Ascending aorta (tissue), 2 donors: ENCODE measurements around the gene DNAJC13. TPM values are rescaled to one million over a fixed set of nuclear protein-coding genes. Genes with fewer than 3 reads are reported as not detected.

Experiments used
- DNase-seq, 2 donors: peaks; one replicate each; pipeline ENCODE4 v3.0.0-alpha.2; 2019; ENCODE audit warnings: low spot score in 2 of 2
- H3K27ac ChIP-seq, 2 donors: fragments of 200-600 bp; sonication (generic); one replicate each; pipeline ENCODE4 v1.5.1; 2016 to 2017; ENCODE audit warnings: mild to moderate bottlenecking in 1 of 2
- H3K27me3 ChIP-seq: fragments of 200-600 bp; sonication (generic); one replicate; pipeline ENCODE4 v1.5.1; 2017
- H3K36me3 ChIP-seq, 2 donors: fragments of 200-600 bp; sonication (generic); one replicate each; pipeline ENCODE4 v1.5.1; 2016
- H3K4me1 ChIP-seq, 2 donors: fragments of 200-600 bp; sonication (generic); one replicate each; pipeline ENCODE4 v1.5.1; 2016 to 2017; ENCODE audit warnings: mild to moderate bottlenecking in 1 of 2
- H3K4me3 ChIP-seq, 2 donors: fragments of 200-600 bp; sonication (generic); one replicate each; pipeline ENCODE4 v1.5.1; 2016 to 2017; ENCODE audit warnings: mild to moderate bottlenecking in 1 of 2
- H3K9me3 ChIP-seq, 2 donors: fragments of 200-600 bp; sonication (generic); one replicate each; pipeline ENCODE4 v1.5.1; 2016
- CTCF ChIP-seq, 3 experiments: fragments of 200-600 bp in 2 of 3; fragments of 450-650 bp in 1 of 3; sonication (generic) in 2 of 3; IDR thresholded peaks; one replicate each; pipeline ENCODE4 v1.5.1; 2016 to 2019; ENCODE audit warnings: antibody characterized with exemption in 3 of 3, mild to moderate bottlenecking in 1 of 3, moderate library complexity in 1 of 3
- intact Hi-C: fragments of 100-400 bp; cut with DNase I; formaldehyde crosslinking; loops from one replicate; pipeline ENCODE4 v1.15.1; 2023
- total RNA-seq: library from RNA; depleted of rRNA; stranded (reverse); fragments of >200 nt; gene quantifications from one replicate; pipeline ENCODE4 v1.1.0, GENCODE V29; 2016

The DNAJC13 gene
- total RNA-seq, 1 donor from 2014 or later, result 29.4 TPM

GRCh38 chr3:132486099-132486498, 68.8 kb downstream of the DNAJC13 start:
- Histone ChIP-seq H3K9me3 (no peaks in the 10 kb centered on the region), H3K27me3 (no peaks in the 10 kb centered on the region), H3K36me3 (peaks cover 28 to 64% of the 10 kb centered on the region in 2 donors), H3K4me1 (no peaks in the 10 kb centered on the region), H3K27ac (no peak overlapping the region), H3K4me3 (no peak overlapping the region)
- intact Hi-C loops, result no loop called here
- DNase-seq, result no peak
- TF ChIP-seq CTCF (IDR thresholded peaks at IDR 0.05), result no peak

- Histone ChIP-seq H3K36me3 (peaks cover 40 to 65% of the 10 kb centered on the region in 2 donors), H3K4me3 (no peak overlapping the region), H3K4me1 (no peaks in the 10 kb centered on the region), H3K27ac (no peak overlapping the region), H3K9me3 (no peaks in the 10 kb centered on the region), H3K27me3 (no peaks in the 10 kb centered on the region)
- TF ChIP-seq CTCF (IDR thresholded peaks at IDR 0.05), result no peak
- intact Hi-C loops, result no loop called here
- DNase-seq, result no peak
Observed at GRCh38 chr3:132488151-132488550, 70.8 kb downstream of the DNAJC13 start.

- H3K4me3 ChIP-seq, result no peak overlapping the region
- intact Hi-C loops, result no loop called here
- DNase-seq, result no peak
- no peaks in the 10 kb centered on the region for H3K4me1 ChIP-seq
- H3K36me3 ChIP-seq, result peaks cover 56 to 99% of the 10 kb centered on the region in 2 donors
- H3K9me3 ChIP-seq, result no peaks in the 10 kb centered on the region
- TF ChIP-seq CTCF (IDR thresholded peaks at IDR 0.05), result no peak
- H3K27ac ChIP-seq, result no peak overlapping the region
- H3K27me3 ChIP-seq, result no peaks in the 10 kb centered on the region
Observed at GRCh38 chr3:132499071-132499470, 81.8 kb downstream of the DNAJC13 start.

GRCh38 chr3:132503559-132503958, 86.3 kb downstream of the DNAJC13 start:
- Histone ChIP-seq H3K27ac (no peak overlapping the region), H3K9me3 (no peaks in the 10 kb centered on the region), H3K4me1 (no peaks in the 10 kb centered on the region), H3K36me3 (peaks cover 67 to 80% of the 10 kb centered on the region in 2 donors), H3K27me3 (no peaks in the 10 kb centered on the region), H3K4me3 (no peak overlapping the region)
- no peak for DNase-seq
- intact Hi-C loops, result no loop called here
- no peak for TF ChIP-seq CTCF (IDR thresholded peaks at IDR 0.05)

GRCh38 chr3:132504375-132504933, 87.2 kb downstream of the DNAJC13 start:
- TF ChIP-seq CTCF (IDR thresholded peaks at IDR 0.05), result no peak
- DNase-seq, result no peak
- intact Hi-C loops, result no loop called here
- Histone ChIP-seq H3K27ac (no peak overlapping the region), H3K36me3 (peaks cover 63 to 80% of the 10 kb centered on the region in 2 donors), H3K4me3 (no peak overlapping the region), H3K9me3 (no peaks in the 10 kb centered on the region), H3K27me3 (no peaks in the 10 kb centered on the region), H3K4me1 (no peaks in the 10 kb centered on the region)

- no peaks in the 10 kb centered on the region for H3K9me3 ChIP-seq
- peaks cover 42 to 70% of the 10 kb centered on the region in 2 donors for H3K36me3 ChIP-seq
- DNase-seq, result no peak
- no peak for TF ChIP-seq CTCF (IDR thresholded peaks at IDR 0.05)
- H3K4me1 ChIP-seq, result no peaks in the 10 kb centered on the region
- H3K27ac ChIP-seq, result no peak overlapping the region
- H3K27me3 ChIP-seq, result no peaks in the 10 kb centered on the region
- intact Hi-C loops, result no loop called here
- no peak overlapping the region for H3K4me3 ChIP-seq
Observed at GRCh38 chr3:132507657-132508056, 90.4 kb downstream of the DNAJC13 start.
